ENCODE data around the gene PPM1J.
"Not testable (repeated sequence)": the region's sequence is repeated elsewhere in the genome, so short reads cannot be mapped to it uniquely, and the experiment has no call there.

The PPM1J gene

DNA sequence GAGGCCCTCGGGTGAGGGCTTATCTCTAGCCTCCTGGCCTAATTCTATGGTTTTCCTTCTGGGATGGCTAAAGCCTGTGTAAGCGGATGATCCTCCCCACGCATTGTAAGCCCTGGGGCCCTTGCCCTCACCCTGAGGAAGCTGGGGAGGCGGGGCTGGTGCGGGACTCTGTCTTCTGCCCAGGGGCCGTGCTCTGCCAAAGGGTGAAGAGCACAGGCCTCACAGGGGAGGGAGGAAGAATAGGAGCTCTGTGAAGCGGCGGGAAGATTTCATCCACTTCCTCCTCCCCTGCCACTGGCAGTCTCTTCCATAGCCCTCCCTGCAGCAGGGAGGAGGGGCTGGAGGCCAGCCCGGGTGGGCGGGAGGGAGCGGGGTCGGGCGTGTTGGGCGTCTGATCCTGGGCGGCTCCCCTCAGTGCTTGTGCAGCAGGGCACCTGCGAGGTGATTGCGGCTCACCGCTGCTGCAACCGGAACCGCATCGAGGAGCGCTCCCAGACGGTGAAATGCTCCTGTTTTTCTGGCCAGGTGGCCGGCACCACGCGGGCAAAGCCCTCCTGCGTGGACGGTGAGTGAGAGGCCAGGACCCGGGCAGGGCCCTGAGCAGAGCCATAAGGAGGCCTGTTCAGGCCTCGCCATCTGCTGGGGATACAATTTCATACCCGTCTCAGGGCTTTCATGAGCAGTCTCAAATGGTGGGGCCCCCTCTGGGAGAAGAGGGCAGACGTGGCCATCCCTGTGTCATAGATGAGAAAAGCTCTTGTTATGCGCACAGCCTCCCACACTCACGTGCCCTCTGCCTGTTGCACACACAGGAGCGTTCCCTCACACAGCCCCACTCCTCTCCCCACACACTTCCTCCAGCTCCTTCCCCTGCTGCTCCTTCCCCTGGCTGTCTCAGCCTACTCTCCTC, 7.7 kb upstream of the PPM1J start:
- in situ Hi-C loops (cut with MboI; ENCODE audit: low sequenced_read_pairs) = no loop called here

DNA sequence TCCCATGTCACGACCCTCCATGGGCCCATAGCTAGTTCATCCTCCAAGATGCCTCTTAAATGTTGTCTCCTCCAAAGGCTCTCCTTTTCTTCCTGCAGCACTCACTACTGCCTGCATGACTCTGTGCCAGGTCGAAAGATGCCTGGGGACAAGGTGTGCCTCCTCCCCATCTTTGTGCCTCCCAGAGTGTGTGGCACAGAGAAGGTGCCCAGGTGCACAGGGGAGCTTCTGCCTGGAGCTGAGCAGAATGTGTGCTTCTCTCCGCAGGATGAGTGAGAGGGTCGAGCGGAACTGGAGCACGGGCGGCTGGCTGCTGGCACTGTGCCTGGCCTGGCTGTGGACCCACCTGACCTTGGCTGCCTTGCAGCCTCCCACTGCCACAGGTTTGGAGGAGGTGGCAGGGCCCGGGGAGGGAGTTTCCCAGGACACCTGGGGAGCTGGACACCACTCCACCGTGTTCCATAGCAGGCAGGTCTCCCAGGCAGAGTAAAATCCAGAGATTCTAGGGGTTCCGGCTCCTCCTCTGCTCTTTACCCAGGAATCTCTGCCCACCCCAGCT, 6.9 kb upstream of the PPM1J start:
- in situ Hi-C loops (cut with MboI; ENCODE audit: low sequenced_read_pairs) = no loop called here

DNA sequence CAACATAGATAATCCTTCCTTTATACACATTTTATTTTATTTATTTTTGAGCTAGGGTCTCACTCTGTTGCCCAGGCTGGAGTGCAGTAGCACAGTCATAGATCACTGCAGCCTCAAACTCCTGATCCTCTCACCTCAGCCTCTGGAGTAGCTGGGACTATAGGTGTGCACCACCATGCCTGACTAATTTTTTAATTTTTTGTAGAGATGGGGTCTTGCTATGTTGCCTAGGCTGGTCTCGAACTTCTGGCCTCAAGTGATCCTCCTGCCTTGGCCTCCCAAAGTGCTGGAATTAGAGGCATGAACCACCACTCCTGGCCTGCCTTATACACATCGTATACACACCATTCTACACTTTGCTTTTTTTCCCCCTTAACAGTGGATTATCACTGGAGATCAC, 6.2 kb upstream of the PPM1J start:
- in situ Hi-C loops (cut with MboI; ENCODE audit: low sequenced_read_pairs) = not testable (repeated sequence)

DNA sequence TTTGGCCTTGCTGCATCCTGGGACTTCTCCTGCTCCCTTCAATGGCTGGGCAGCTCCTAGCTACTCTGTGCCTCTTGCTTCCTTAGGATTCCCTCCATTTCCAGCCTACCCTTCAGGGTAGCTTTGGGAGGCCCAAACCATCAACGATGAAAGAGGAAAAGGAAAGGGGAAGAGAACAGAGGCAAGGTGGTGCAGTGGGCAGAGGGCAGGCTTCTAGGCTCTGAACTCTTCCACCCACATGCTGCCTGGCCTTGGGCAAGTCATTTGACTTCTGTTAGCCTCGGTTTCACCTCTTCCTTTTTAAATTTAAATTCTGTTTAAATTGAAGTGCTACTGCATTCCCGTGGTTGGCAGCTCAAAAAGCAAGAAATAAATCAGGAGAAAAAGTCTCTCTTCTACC, 5.7 kb upstream of the PPM1J start:
- in situ Hi-C loops (cut with MboI; ENCODE audit: low sequenced_read_pairs) = no loop called here

DNA sequence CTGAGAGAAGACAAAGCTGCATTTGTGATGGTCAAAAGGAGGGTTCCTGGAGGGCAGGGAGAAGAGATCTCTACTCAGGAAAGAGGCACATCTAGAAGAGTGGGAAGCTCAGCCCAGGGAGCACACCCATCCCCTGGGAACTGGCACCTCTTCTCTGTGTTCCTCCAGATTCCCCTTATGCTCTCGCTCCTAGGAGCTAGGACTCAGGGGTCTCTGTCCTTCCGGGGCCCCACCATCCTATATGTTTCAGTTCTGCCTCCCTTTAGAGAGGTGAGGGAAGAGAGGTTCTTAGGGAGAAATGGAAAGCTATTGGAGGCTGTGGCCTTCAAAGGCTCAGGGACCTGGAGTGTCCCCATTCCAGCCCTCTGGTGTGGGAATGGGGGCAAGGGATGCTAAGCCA, 4.6 kb upstream of the PPM1J start:
- in situ Hi-C loops (cut with MboI; ENCODE audit: low sequenced_read_pairs) = no loop called here

DNA sequence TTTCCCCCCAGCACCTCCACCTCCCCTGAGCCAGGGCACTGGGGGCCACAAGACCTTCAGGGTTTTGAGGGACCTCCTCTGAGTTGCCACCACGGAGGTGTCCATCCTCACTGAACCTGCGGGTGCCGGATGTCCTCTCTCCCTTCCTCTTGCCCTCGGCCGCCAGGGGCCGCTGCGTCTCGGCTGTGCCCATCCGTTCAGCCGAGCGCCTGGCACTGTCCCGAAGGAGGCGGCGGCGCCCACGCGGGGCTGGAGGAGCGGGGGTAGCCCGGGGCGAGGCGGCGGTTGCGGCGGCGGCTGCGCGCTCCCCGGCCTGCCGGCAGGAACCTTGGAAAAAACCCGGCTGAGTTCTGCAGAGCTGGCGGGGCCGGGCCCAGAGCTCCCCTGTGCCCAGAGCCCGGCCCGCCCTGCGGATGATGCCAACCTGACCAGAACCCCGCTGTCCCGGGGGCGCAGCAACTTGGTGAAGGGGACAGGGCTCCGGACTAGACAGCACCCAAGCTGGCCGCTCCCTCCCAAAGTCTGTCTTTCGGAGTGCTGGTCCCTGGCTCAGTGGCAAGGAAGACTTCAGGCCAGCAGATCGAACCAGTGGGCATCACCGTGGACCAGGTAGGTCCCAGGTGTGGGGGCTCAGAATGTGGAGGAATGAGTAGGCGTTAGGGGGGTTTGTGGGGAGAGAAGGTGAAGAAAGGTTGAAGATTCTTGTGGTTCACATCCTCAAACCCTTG, 3.7 kb upstream of the PPM1J start:
- in situ Hi-C loops (cut with MboI; ENCODE audit: low sequenced_read_pairs) = no loop called here

DNA sequence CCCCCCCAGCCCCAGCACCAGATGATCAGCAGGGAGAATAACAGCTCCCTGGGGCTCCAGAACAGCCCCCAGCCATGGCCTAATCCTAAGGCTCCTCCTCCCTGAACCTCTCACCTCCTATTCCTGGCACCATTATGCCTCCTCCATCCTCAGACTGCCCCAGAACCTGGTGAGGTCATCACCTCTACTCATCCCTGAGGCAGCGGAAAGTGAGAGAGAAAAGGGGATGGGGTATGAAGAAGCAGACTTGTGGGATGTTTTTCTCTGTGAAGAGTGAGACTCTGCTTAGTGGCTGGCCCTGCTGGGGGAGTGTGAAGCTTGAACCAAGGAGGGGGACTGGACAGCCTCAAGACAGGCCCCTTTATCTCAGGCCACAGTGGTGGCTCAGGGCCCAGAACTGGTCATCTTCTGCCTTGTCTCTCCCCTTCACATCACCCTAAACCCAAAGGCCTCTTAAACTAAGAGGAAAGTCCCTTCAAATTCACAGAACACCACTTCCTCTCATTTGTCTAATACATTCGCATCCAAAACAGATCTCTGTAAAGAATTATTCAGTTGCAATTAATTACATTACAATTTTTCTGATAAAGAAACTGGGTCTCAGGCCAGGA, 2.2 kb upstream of the PPM1J start:
- in situ Hi-C loops (cut with MboI; ENCODE audit: low sequenced_read_pairs) = no loop called here

DNA sequence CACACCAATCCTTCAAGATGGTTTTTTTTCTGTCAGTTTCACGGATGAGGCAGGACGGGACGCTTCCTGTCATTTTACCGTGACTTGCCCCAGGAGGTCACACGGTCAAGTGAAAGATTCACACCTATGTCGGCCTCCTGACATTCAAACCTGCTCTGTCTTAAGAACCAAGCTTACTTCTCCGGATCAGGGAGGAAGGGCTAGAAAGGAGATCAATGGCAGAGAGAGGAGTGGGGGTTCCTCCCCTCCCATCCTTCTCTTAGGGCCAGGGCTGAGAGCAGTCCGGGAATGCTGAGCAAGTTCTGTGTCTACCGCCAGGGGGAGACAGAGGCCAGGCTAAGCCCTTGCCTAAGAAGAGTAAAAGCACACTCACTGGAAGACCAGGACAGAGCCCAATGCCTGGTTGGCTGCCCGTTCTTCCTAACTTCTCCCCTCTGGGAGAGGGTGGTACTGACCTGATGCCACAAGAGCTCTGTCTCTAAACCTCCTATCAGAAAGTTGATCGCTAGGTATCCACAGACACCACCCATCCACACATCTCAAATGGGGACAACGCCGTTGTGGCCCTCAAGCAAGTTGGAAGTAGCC, 1.1 kb upstream of the PPM1J start:
- in situ Hi-C loops (cut with MboI; ENCODE audit: low sequenced_read_pairs) = no loop called here

DNA sequence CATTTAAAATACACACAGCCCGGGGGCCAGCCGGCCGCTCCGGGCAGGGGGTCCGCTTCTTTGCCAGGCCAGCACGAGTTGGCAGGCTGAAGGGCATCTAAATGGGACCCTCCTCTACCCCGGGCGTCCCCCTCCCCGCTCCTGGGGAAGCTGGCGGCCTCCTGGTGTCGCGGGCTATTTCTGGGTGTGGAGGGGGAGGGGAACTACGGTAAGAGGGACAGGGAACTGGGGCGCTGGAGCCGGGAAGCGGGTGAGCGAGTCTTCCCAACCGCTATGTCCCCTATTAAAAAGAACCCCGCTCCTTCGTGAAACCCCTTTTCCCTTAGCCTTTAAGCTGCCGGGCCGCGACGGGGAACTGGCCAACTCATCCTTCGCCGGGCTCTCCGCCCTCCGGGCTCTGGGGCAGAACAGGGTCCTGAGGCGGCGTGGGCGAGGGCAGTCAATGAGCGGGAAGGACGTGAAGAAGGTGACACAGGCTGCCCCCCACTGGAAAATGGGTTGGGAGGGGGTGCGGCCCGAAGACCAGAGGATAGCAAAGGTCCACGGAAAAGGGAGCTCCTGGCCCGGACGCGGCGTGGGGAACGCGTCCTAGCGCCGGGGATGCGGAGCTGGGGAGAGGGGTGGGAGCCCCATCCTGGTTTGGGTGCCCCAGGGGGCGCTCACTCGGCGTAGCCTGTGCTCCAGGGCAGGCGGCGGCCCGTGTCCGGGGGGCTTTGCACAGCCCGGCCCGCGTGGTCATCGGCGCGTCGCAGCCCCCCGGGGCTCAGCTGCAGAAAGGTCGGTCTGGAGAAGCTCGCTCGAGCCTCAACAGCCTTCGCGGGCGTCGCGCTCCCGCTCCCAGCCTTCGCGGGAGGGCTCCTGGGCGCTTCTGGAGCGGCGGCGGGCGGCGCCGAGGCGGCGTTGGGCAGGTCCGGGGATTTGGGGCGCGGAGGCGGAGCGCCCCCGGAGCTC, 544 bp downstream of the PPM1J start:
- in situ Hi-C loops (cut with MboI; ENCODE audit: low sequenced_read_pairs) = no loop called here

DNA sequence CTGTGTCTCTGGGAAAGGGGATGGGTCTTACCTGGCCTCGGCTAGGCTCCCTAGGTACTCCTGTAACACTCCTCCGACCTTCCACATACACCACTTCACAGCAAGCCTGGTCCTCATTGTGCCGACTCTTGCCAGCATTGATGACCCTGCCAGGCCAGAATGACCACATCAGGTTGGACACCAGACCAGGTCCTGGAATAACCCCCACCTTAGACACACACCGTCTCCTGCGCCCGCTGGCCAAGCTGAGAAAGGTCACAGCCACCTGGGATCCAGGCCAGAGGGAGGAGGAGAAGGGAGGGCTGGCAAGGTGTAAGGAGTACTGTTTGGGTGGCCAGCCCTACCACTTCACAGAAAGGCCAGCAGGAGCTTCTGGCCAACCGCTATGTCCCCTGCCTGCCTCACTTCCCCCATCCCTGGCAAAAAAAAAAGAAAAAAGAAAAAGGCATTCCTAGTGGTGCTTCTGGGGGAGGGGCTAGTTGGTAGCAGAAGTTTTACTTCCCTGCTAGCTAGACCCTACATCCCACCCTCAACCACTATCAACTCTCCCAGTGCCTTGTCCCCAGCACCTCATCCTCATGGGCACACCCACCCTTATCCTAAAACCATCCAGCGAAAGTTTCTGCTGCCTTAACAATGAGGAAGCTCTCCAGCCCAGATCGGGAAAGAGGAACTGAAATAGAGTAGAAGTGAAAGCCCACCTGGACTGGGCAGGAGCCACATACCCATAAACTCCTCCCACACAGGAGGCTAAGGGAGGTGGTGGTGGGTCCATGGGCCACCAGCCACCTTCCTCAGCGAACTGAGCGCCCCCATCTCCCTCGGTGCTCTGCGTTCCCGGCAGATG, 1.4 kb downstream of the PPM1J start:
- in situ Hi-C loops (cut with MboI; ENCODE audit: low sequenced_read_pairs) = no loop called here

DNA sequence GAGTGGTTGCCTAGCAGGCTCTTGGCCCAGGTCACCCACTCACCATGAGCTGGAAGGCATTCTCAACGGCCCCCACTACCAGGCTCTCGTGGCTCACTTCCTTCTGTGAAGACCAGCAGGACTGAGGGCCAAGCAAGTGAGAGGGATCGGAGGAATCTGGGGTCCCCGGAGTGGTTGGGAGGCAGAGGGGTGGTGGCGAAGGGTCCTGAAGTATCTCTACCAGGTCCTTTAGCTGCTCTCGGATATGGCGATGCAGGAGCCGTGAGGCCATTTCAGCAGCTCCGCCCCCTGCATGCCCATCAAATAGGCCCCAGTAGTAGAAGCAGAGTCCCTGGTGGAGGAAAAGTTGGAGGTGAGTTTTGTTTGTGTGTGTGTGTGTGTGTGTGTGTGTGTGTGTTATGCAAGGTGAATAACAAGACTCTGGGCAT, 2.4 kb downstream of the PPM1J start:
- in situ Hi-C loops (cut with MboI; ENCODE audit: low sequenced_read_pairs) = no loop called here

DNA sequence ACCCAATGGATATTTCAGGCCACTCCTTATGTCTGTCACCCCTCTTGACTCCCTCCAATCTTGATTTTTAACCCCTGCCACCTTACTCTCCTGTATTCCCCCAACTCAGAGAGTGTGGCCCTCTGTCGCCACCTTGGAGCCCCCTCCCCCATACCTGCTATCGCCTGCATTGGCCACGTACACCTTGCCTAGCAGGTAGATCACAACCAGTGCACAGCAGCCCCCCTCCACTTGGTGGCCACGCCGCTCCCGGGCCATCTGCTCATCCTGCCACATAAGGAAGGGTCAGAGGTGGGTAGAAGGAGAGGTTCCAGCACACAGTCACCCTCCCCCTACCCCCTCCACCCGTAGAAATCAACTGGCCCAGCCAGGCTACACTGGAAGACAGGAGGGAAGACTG, 2.9 kb downstream of the PPM1J start:
- in situ Hi-C loops (cut with MboI; ENCODE audit: low sequenced_read_pairs) = no loop called here

DNA sequence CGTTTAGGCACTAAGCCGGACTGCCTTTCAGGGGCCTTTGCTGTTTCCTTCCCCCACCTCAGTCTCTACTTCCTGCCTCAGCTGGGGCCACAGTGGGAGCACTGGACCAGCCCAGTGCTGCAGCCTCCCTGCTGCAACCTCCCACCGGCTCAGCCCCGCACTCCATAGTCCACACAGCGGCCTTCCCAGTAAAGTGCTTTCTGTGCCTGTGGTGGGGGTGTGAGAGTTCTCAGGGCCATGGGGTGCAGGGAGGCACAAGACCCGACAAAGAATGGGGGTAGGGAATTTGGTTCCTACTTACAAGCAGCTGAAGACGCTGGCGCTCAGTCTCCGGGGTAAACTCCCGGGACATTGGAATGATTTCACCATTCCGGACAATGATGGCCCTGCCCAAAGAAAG, 3.5 kb downstream of the PPM1J start:
- in situ Hi-C loops (cut with MboI; ENCODE audit: low sequenced_read_pairs) = no loop called here

DNA sequence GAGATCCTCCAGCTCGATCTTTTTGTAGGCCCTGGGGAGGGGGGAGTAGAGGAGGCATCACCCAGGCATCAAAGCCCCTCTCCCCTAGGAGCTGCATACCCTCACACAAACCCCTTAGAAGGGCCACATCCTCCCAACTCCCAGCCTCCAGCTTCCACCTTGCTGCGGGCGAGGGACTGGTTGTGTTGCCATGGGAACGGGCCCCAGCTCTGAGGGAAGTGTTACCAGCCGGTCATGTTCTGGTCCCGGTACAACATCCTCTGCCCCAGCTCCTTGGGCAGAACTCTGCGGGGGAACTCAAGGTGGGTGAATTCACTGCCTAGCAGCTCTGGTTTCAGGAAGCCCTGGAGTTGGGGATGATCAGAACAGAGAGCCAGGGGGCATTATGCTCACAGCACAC, 4.1 kb downstream of the PPM1J start:
- in situ Hi-C loops (cut with MboI; ENCODE audit: low sequenced_read_pairs) = no loop called here

DNA sequence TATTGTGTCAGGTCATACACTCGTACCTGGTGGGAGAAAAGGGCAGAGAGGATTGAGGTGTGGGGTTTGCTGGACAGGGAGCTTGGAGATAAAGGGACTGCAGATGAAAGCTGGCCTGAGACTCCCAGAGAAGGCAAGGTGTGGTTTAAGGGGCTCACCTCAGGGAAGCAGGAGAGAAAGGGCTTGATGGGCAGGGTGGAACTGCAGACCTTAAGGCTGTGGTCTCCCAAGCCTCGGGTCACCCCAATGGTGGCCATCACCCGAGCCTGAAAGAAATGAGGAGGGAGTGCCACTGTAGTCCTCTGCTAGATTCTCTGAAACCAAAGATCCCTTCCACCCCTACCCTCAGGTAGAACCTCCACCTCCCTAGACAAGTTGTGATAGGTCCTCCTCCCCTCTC, 4.5 kb downstream of the PPM1J start:
- in situ Hi-C loops (cut with MboI; ENCODE audit: low sequenced_read_pairs) = no loop called here

DNA sequence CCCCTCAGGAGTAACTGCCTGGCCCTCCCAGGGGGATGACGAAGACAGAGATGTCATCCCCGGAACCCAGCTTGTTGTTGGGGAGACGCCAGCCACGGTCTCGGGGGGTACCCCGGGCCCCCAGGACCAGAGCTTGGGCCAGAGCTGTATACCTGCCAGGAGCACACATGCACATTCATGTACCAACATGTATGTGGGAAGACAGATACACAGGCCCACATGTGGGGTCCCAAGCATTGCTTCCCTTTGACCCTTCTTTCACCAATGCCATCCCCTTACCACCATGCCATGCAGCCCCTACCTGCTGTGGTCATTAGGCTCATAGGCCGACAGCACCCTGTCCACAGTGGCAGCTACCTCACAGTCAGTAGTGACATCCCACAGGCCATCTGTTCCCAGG, 5.0 kb downstream of the PPM1J start:
- in situ Hi-C loops (cut with MboI; ENCODE audit: low sequenced_read_pairs) = no loop called here

DNA sequence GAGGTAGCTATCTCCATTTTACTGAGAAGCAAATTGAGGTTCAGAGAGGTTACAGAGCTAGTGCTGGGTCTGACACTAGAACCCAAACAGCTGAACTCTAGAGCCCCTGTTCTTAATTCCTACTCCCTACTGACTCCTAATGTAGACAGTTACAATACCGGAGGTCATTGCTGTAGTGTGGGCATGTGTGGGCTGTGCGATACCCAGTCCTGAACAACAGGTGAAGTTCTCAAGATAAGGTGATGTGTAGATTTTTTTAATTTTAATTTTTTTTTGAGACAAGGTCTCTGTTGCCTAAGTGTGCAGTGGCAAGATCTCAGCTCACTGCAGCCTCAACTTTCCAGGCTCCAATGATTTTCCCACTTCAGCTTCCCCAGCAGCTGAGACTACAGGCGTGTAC, 6.6 kb downstream of the PPM1J start:
- in situ Hi-C loops (cut with MboI; ENCODE audit: low sequenced_read_pairs) = no loop called here

DNA sequence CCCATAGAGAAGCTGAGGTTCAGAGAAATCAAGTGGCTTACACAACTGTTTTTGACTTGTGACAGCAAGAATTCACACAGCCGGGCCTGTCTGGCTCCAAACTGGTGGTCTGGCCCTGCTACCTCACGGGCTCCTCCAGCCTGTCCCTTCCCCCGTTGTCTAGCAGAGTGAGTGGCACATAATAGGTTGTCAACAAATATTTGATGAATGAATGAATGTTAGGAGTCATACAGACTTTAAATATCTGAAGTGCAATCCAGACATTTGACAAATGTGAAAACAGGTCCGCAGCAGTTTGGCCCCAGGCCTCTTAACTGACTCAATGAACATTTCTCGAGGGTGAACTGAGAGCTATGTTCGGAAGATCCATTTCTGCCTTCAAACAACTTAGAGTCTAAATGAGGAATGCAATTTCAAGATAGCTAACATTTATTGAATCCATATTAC, 7.1 kb downstream of the PPM1J start:
- in situ Hi-C loops (cut with MboI; ENCODE audit: low sequenced_read_pairs) = no loop called here

Measured in hTERT RPE-1 (cell line).